WTC11 (cell line): ENCODE data around the gene RCAN1. TPM values are rescaled to one million over a fixed set of nuclear protein-coding genes. Genes with fewer than 3 reads are reported as not detected.

Experiments used
- ATAC-seq: fragments of 200-7000 bp; cut with Tn5 transposase; 2 replicates; pipeline ENCODE4 v1.10.0; 2021; ENCODE audit warnings: mild to moderate bottlenecking, moderate library complexity
- CTCF ChIA-PET: fragments of 300-600 bp; sonication (Branson Sonifier 250); formaldehyde crosslinking; loops from one replicate; lab custom pipeline; 2021; ENCODE audit warnings: antibody characterized with exemption; lab: Charles Lee
- POLR2A ChIA-PET: fragments of 350-600 bp; sonication (Branson Sonifier 250); formaldehyde crosslinking; loops from one replicate; lab custom pipeline; 2021; ENCODE audit warnings: antibody characterized with exemption; lab: Charles Lee
- DNase-seq: peaks from one replicate; pipeline ENCODE4 v3.0.0; 2021; ENCODE audit warnings: low spot score
- H3K27ac Mint-ChIP-seq: 2 replicates; pipeline ENCODE4 v1.8.0; 2021; ENCODE audit warnings: mixed read lengths
- H3K27me3 Mint-ChIP-seq: 2 replicates; pipeline ENCODE4 v1.8.0; 2021; ENCODE audit warnings: low read depth, mild to moderate bottlenecking, moderate library complexity, mixed read lengths
- H3K36me3 Mint-ChIP-seq: 2 replicates; pipeline ENCODE4 v1.8.0; 2021; ENCODE audit warnings: mixed read lengths
- H3K4me1 Mint-ChIP-seq: 2 replicates; pipeline ENCODE4 v1.8.0; 2022; ENCODE audit warnings: mixed read lengths
- H3K4me3 Mint-ChIP-seq: 2 replicates; pipeline ENCODE4 v1.8.0; 2021; ENCODE audit warnings: mild to moderate bottlenecking, moderate library complexity, mixed read lengths
- H3K9me3 Mint-ChIP-seq: 2 replicates; pipeline ENCODE4 v1.8.0; 2021; ENCODE audit warnings: mixed read lengths
- ATF6 ChIP-seq: sonication (generic); formaldehyde crosslinking; IDR thresholded peaks from 2 replicates; pipeline ENCODE4 v1.8.1; 2023; ENCODE audit warnings: mild to moderate bottlenecking, missing genetic modification reagents
- CBFB ChIP-seq: sonication (generic); formaldehyde crosslinking; IDR thresholded peaks from 2 replicates; pipeline ENCODE4 v1.8.1; 2022; ENCODE audit warnings: mild to moderate bottlenecking, low read depth, missing genetic modification reagents
- CDX4 ChIP-seq: fragments of 250-450 bp; sonication (Bioruptor Pico); IDR thresholded peaks from 2 replicates; pipeline ENCODE4 v1.9.0; 2021; ENCODE audit warnings: moderate library complexity, mild to moderate bottlenecking, inconsistent platforms, borderline replicate concordance
- ERG ChIP-seq: fragments of 250-450 bp; sonication (Bioruptor Pico); IDR thresholded peaks from 2 replicates; pipeline ENCODE4 v1.8.0; 2021; ENCODE audit warnings: mild to moderate bottlenecking
- ESRRA ChIP-seq: sonication (generic); formaldehyde crosslinking; IDR thresholded peaks from 2 replicates; pipeline ENCODE4 v1.8.1; 2022; ENCODE audit warnings: mild to moderate bottlenecking, missing genetic modification reagents, borderline replicate concordance
- HMGA2 ChIP-seq: fragments of 250-450 bp; sonication (Bioruptor Pico); IDR thresholded peaks from 2 replicates; pipeline ENCODE4 v1.4.0; 2021; ENCODE audit warnings: mild to moderate bottlenecking, moderate library complexity
- NFE2L1 ChIP-seq: sonication (generic); formaldehyde crosslinking; IDR thresholded peaks from 2 replicates; pipeline ENCODE4 v1.8.1; 2023; ENCODE audit warnings: missing genetic modification reagents
- TEAD1 ChIP-seq: sonication (generic); formaldehyde crosslinking; IDR thresholded peaks from 2 replicates; pipeline ENCODE4 v1.8.0; 2022; ENCODE audit warnings: mild to moderate bottlenecking, missing genetic modification reagents
- ZNF219 ChIP-seq: sonication (generic); formaldehyde crosslinking; IDR thresholded peaks from 2 replicates; pipeline ENCODE4 v1.8.0; 2023; ENCODE audit warnings: missing genetic modification reagents, mild to moderate bottlenecking, borderline replicate concordance
- ZNF263 ChIP-seq: sonication (generic); formaldehyde crosslinking; IDR thresholded peaks from 2 replicates; pipeline ENCODE4 v1.8.1; 2022; ENCODE audit warnings: low read depth, mild to moderate bottlenecking, moderate library complexity, missing genetic modification reagents
- ZNF396 ChIP-seq: fragments of 250-450 bp; sonication (Bioruptor Pico); IDR thresholded peaks from 2 replicates; pipeline ENCODE4 v1.8.0; 2021; ENCODE audit warnings: mild to moderate bottlenecking, moderate library complexity, borderline replicate concordance
- ZNF512 ChIP-seq: sonication (generic); formaldehyde crosslinking; IDR thresholded peaks from 2 replicates; pipeline ENCODE4 v1.8.1; 2022; ENCODE audit warnings: missing genetic modification reagents, borderline replicate concordance
- total RNA-seq: library from RNA; stranded (reverse); gene quantifications from 3 replicates; pipeline ENCODE4 v1.2.3, GENCODE V29; 2021
- TF ChIP-seq, protein P1 (sequence below): sonication (generic); formaldehyde crosslinking; IDR thresholded peaks from 2 replicates; pipeline ENCODE4 v1.8.0; 2022; ENCODE audit warnings: mild to moderate bottlenecking, missing genetic modification reagents
- TF ChIP-seq, protein P2 (sequence below): fragments of 250-450 bp; sonication (Bioruptor Pico); conservative IDR thresholded peaks from 2 replicates; pipeline ENCODE4 v1.9.0; 2021; ENCODE audit warnings: mild to moderate bottlenecking
- TF ChIP-seq, protein P3 (sequence below): sonication (generic); formaldehyde crosslinking; IDR thresholded peaks from 2 replicates; pipeline ENCODE4 v1.8.1; 2022; ENCODE audit warnings: mild to moderate bottlenecking, moderate library complexity, missing genetic modification reagents
- TF ChIP-seq, protein P4 (sequence below): sonication (generic); formaldehyde crosslinking; IDR thresholded peaks from 2 replicates; pipeline ENCODE4 v1.8.1; 2023; ENCODE audit warnings: mild to moderate bottlenecking, moderate library complexity, missing genetic modification reagents
- TF ChIP-seq, protein P5 (sequence below): sonication (generic); formaldehyde crosslinking; conservative IDR thresholded peaks from 2 replicates; pipeline ENCODE4 v1.8.1; 2023; ENCODE audit warnings: mild to moderate bottlenecking, low read depth, missing genetic modification reagents, moderate library complexity

Gene RCAN1
- total RNA-seq, 1 experiment from 2014 or later = 5.9 TPM

GRCh38 chr21:34543017-34543416, 71.9 kb downstream of the RCAN1 start:
- ChIA-PET POLR2A (no interaction called here), CTCF (interaction anchor here (1.1 to 3.5 kb wide), 7 partner anchors 17 to 70 kb away, joined by 3 to 30 read pairs (median 9); no protein-coding TSS in a partner anchor)
- Mint-ChIP-seq H3K4me3 (no peak overlapping the region), H3K27me3 (0 out of 2 replicates have a peak, but pooled peaks cover 6% of the 10 kb centered on the region), H3K9me3 (peaks cover 19% of the 10 kb centered on the region), H3K36me3 (peaks cover 5% of the 10 kb centered on the region), H3K27ac (no peak overlapping the region), H3K4me1 (peaks cover 9% of the 10 kb centered on the region)
- ATAC-seq (no peak), DNase-seq (no peak)
- no peak for TF ChIP-seq CDX4
- TF ChIP-seq, protein P1, sequence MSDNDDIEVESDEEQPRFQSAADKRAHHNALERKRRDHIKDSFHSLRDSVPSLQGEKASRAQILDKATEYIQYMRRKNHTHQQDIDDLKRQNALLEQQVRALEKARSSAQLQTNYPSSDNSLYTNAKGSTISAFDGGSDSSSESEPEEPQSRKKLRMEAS (CRISPR knock-in tag) = no peak
- TF ChIP-seq NFE2L1 (CRISPR knock-in tag) = no peak
- TF ChIP-seq ZNF263 = no peak
- TF ChIP-seq HMGA2 (CRISPR knock-in tag) = no peak
- no peak for TF ChIP-seq ZNF219
- no peak for TF ChIP-seq ATF6
- TF ChIP-seq, protein P2, sequence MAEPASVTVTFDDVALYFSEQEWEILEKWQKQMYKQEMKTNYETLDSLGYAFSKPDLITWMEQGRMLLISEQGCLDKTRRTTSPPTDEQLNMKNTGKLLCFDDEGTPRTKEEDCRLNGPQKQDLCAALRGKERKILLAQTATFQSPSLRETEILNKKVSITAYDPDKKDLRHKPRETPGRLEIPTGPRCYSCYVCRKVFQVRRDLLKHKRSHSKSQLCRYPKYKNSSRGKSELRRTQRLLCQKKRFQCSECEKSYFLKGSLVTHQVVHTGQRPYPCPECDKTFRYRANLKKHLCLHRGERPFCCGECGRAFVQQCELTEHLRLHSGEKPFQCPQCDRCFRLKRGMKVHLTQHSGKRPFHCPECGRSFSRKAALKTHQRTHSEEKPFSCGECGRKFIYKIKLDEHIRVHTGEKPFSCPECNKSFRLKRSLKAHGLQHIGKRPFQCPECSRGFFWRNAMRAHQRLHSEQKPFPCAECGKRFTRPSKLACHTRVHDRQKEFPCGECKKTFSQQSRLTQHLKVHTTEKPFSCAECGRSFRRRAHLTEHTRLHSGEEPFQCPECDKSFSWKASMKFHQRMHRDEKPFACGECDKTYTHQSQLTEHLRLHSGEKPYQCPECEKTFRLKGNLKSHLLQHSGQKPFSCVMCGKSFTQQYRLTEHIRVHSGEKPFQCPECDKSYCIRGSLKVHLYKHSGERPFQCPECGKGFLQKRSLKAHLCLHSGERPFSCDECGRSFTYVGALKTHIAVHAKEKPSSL (CRISPR knock-in tag) = no peak
- no peak for TF ChIP-seq ZNF512 (CRISPR knock-in tag)

GRCh38 chr21:34540206-34540605, 74.7 kb downstream of the RCAN1 start:
- POLR2A ChIA-PET = no interaction called here
- Mint-ChIP-seq H3K9me3 (peaks cover 19% of the 10 kb centered on the region), H3K4me3 (no peak overlapping the region)
- no peak for DNase-seq
- no peak for ATAC-seq
- TF ChIP-seq, protein P3, sequence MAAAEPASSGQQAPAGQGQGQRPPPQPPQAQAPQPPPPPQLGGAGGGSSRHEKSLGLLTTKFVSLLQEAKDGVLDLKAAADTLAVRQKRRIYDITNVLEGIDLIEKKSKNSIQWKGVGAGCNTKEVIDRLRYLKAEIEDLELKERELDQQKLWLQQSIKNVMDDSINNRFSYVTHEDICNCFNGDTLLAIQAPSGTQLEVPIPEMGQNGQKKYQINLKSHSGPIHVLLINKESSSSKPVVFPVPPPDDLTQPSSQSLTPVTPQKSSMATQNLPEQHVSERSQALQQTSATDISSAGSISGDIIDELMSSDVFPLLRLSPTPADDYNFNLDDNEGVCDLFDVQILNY (CRISPR knock-in tag) = no peak
- TF ChIP-seq ESRRA (CRISPR knock-in tag) (no peak), CBFB (no peak), TEAD1 (CRISPR knock-in tag) (no peak)
- TF ChIP-seq, all 79 proteins: peak for 0
- 0 out of 2 replicates have a peak, but pooled peaks cover 6% of the 10 kb centered on the region for H3K27me3 Mint-ChIP-seq
- H3K27ac Mint-ChIP-seq = no peak overlapping the region
- H3K36me3 Mint-ChIP-seq = peaks cover 5% of the 10 kb centered on the region
- CTCF ChIA-PET = interaction anchor here (2.0 kb wide), 1 partner anchor 23 kb away, joined by 6 read pairs; no protein-coding TSS in a partner anchor
- peaks cover 6% of the 10 kb centered on the region for H3K4me1 Mint-ChIP-seq

GRCh38 chr21:34537838-34538237, 77.1 kb downstream of the RCAN1 start:
- H3K27me3 Mint-ChIP-seq = no peaks in the 10 kb centered on the region
- peaks cover 4% of the 10 kb centered on the region for H3K4me1 Mint-ChIP-seq
- H3K9me3 Mint-ChIP-seq = peaks cover 11% of the 10 kb centered on the region
- CTCF ChIA-PET = interaction anchor here (0.8 to 1.2 kb wide), 2 partner anchors 11 to 27 kb away, joined by 3 to 4 read pairs; no protein-coding TSS in a partner anchor
- POLR2A ChIA-PET = no interaction called here
- DNase-seq (no peak), ATAC-seq (no peak)
- H3K4me3 Mint-ChIP-seq = no peak overlapping the region
- peaks cover under 1% of the 10 kb centered on the region; the same call in 1 of the 2 replicates for H3K36me3 Mint-ChIP-seq
- no peak overlapping the region for H3K27ac Mint-ChIP-seq
- TF ChIP-seq, protein P4, sequence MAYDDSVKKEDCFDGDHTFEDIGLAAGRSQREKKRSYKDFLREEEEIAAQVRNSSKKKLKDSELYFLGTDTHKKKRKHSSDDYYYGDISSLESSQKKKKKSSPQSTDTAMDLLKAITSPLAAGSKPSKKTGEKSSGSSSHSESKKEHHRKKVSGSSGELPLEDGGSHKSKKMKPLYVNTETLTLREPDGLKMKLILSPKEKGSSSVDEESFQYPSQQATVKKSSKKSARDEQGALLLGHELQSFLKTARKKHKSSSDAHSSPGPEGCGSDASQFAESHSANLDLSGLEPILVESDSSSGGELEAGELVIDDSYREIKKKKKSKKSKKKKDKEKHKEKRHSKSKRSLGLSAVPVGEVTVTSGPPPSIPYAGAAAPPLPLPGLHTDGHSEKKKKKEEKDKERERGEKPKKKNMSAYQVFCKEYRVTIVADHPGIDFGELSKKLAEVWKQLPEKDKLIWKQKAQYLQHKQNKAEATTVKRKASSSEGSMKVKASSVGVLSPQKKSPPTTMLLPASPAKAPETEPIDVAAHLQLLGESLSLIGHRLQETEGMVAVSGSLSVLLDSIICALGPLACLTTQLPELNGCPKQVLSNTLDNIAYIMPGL (CRISPR knock-in tag) = no peak
- TF ChIP-seq ERG (CRISPR knock-in tag) = no peak
- TF ChIP-seq, protein P5, sequence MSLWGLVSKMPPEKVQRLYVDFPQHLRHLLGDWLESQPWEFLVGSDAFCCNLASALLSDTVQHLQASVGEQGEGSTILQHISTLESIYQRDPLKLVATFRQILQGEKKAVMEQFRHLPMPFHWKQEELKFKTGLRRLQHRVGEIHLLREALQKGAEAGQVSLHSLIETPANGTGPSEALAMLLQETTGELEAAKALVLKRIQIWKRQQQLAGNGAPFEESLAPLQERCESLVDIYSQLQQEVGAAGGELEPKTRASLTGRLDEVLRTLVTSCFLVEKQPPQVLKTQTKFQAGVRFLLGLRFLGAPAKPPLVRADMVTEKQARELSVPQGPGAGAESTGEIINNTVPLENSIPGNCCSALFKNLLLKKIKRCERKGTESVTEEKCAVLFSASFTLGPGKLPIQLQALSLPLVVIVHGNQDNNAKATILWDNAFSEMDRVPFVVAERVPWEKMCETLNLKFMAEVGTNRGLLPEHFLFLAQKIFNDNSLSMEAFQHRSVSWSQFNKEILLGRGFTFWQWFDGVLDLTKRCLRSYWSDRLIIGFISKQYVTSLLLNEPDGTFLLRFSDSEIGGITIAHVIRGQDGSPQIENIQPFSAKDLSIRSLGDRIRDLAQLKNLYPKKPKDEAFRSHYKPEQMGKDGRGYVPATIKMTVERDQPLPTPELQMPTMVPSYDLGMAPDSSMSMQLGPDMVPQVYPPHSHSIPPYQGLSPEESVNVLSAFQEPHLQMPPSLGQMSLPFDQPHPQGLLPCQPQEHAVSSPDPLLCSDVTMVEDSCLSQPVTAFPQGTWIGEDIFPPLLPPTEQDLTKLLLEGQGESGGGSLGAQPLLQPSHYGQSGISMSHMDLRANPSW (CRISPR knock-in tag) = no peak
- no peak for TF ChIP-seq ZNF396
